Endodermal cell (in vitro differentiated cells): Measurements from ENCODE around the gene TMEM130. TPM values are rescaled to one million over a fixed set of nuclear protein-coding genes. Genes with fewer than 3 reads are reported as not detected.

Experiments used
- DNase-seq: peaks from one replicate; pipeline ENCODE4 v3.0.0-alpha.2; 2017
- H3K27ac ChIP-seq: 2 replicates; pipeline ENCODE4 v1.5.1; 2013; ENCODE audit warnings: mild to moderate bottlenecking, low read depth, low read length, moderate library complexity
- H3K27me3 ChIP-seq: 2 replicates; pipeline ENCODE4 v1.6.1; 2013; ENCODE audit warnings: mild to moderate bottlenecking, low read length, moderate library complexity; ENCODE audit not compliant: insufficient read depth, control insufficient read depth, poor library complexity, severe bottlenecking
- H3K36me3 ChIP-seq: 2 replicates; pipeline ENCODE4 v1.7.0; 2013; ENCODE audit warnings: mild to moderate bottlenecking, low read length, moderate library complexity; ENCODE audit not compliant: control insufficient read depth, insufficient read depth
- H3K4me1 ChIP-seq: one replicate; pipeline ENCODE4 v1.7.0; 2013; ENCODE audit warnings: low read length; ENCODE audit not compliant: control insufficient read depth, insufficient read depth
- H3K4me3 ChIP-seq: 2 replicates; pipeline ENCODE4 v1.5.1; 2013; ENCODE audit warnings: mild to moderate bottlenecking, low read length, moderate library complexity
- H3K9ac ChIP-seq: 2 replicates; pipeline ENCODE4 v1.6.1; 2013; ENCODE audit warnings: mild to moderate bottlenecking, low read length, moderate library complexity; ENCODE audit not compliant: poor library complexity, severe bottlenecking; ENCODE audit errors: extremely low read depth
- H3K9me3 ChIP-seq: 2 replicates; pipeline ENCODE4 v1.6.1; 2013; ENCODE audit warnings: mild to moderate bottlenecking, low read length, moderate library complexity; ENCODE audit not compliant: control insufficient read depth
- H3K27ac Mint-ChIP-seq: 2 replicates; pipeline ENCODE4 v1.8.0; 2020; ENCODE audit warnings: mixed read lengths
- H3K27me3 Mint-ChIP-seq: 2 replicates; pipeline ENCODE4 v1.8.0; 2021; ENCODE audit warnings: mild to moderate bottlenecking, mixed read lengths; ENCODE audit not compliant: insufficient read depth
- H3K36me3 Mint-ChIP-seq: 2 replicates; pipeline ENCODE4 v1.8.0; 2020; ENCODE audit warnings: low read depth, mixed read lengths
- H3K4me1 Mint-ChIP-seq: 2 replicates; pipeline ENCODE4 v1.8.0; 2020; ENCODE audit warnings: mixed read lengths
- H3K4me3 Mint-ChIP-seq: 2 replicates; pipeline ENCODE4 v1.8.0; 2020; ENCODE audit warnings: mild to moderate bottlenecking, moderate library complexity, mixed read lengths
- H3K9me3 Mint-ChIP-seq: 2 replicates; pipeline ENCODE4 v1.8.0; 2020; ENCODE audit warnings: mild to moderate bottlenecking, mixed read lengths
- WGBS, 2 experiments: methylation state at CpG; one replicate each; pipeline versions ENCODE4 v1.1.5 to v1.1.7; 2013; ENCODE audit warnings: missing lambda C conversion rate in 2 of 2, mixed read lengths in 1 of 2; ENCODE audit not compliant: insufficient coverage in 1 of 2, insufficient read length in 1 of 2; 5-methylcytosine and 5-hydroxymethylcytosine counted together
- total RNA-seq, 2 donors: library from RNA; stranded (reverse); fragmentation: NEBNext Ultra II Directional in 1 of 2; extraction: Animal tissue kit (Norgen Biotek cat#: 25700) in 1 of 2; gene quantifications; 2 replicates in 1 of 2; 3 replicates in 1 of 2; pipeline ENCODE4 v1.2.1, GENCODE V29; 2021
- TF ChIP-seq, protein P1 (sequence below): fragments of 200-600 bp; sonication (generic); conservative IDR thresholded peaks from 2 replicates; pipeline ENCODE4 v1.5.0; 2021; ENCODE audit warnings: antibody characterized with exemption, mild to moderate bottlenecking

The TMEM130 gene
- total RNA-seq, 2 donors from 2014 or later: 0.15 TPM; not detected in 1

DNA sequence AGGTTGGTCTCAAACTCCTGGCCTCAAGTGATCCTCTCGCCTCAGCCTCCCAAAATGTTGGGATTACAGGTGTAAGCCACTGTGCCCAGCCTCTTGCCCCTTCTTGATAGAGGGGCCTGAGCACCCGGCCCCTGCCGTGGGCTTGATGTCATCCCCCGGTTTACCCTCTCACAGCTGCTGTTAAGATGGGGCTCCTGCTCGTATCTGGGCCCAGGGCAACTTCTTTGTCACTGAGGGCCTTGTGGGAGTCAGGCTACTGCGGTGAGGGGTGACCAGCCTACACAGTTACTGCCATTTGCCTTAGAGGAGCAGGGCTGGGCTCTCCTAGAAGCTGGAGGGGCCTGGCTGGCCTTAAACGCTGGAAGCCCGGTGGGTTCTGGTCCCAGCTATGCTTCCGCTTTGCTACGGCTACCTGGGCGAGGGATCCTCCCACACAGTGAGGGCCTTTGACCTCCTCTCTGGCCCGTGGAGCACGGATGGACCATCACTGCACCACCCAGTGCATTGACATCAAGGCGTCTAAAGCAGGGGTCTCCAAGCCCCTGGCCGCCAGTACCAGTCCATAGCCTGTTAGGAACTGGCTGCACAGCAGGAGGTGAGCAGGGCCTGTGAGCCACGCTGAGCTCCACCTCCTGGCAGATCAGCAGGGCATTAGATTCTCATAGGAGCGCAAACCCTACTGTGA is 1.1 kb upstream of the TMEM130 start:
- TF ChIP-seq, protein P1, sequence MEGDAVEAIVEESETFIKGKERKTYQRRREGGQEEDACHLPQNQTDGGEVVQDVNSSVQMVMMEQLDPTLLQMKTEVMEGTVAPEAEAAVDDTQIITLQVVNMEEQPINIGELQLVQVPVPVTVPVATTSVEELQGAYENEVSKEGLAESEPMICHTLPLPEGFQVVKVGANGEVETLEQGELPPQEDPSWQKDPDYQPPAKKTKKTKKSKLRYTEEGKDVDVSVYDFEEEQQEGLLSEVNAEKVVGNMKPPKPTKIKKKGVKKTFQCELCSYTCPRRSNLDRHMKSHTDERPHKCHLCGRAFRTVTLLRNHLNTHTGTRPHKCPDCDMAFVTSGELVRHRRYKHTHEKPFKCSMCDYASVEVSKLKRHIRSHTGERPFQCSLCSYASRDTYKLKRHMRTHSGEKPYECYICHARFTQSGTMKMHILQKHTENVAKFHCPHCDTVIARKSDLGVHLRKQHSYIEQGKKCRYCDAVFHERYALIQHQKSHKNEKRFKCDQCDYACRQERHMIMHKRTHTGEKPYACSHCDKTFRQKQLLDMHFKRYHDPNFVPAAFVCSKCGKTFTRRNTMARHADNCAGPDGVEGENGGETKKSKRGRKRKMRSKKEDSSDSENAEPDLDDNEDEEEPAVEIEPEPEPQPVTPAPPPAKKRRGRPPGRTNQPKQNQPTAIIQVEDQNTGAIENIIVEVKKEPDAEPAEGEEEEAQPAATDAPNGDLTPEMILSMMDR: no peak
- Histone ChIP-seq H3K36me3 (no peaks in the 10 kb centered on the region), H3K4me3 (no peak overlapping the region), H3K9me3 (no peaks in the 10 kb centered on the region), H3K9ac (no peak overlapping the region), H3K27me3 (peaks cover 42% of the 10 kb centered on the region), H3K4me1 (no peaks in the 10 kb centered on the region), H3K27ac (no peak overlapping the region)
- H3K4me1 Mint-ChIP-seq: no peaks in the 10 kb centered on the region
- DNase-seq: peak; percentile 62
- H3K9me3 Mint-ChIP-seq: no peaks in the 10 kb centered on the region
- peaks cover 43% of the 10 kb centered on the region for H3K27me3 Mint-ChIP-seq
- H3K4me3 Mint-ChIP-seq: peak overlapping the region; percentile 60
- H3K27ac Mint-ChIP-seq: no peak overlapping the region
- no peaks in the 10 kb centered on the region for H3K36me3 Mint-ChIP-seq
- 86% methylated on average over 15 to 17 of the region's 17 CpGs for WGBS, 2 experiments

DNA sequence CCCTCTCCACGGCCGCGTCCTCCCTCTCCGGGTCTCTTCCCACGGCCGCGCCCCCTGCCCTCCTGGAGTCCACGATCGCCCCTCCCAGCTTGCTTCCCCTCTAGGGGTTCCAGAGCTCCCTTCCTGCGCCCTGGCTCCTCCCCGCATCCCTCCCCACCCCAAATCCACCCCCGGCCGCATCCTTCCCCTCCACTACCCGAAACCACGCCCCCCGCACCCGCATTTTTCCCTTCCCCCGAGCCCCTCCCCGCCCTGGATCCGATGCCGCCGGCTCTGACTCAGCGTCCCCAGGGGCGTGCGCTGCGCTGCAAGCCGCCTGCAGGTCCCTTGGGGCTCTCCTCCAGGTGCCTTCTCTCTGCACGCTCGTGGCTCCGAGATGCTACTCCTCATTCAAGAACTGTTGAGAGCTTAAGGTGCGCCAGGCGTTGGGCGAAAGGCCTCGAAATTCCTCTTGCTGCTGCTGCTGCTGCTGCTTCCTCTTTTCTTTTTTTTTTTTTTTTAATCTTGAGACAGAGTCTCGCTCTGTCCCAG is 372 bp upstream of the TMEM130 start:
- H3K27me3 Mint-ChIP-seq: peaks cover 43% of the 10 kb centered on the region
- Histone ChIP-seq H3K9me3 (no peaks in the 10 kb centered on the region), H3K36me3 (no peaks in the 10 kb centered on the region), H3K4me1 (no peaks in the 10 kb centered on the region), H3K27me3 (peaks cover 42% of the 10 kb centered on the region), H3K27ac (no peak overlapping the region), H3K9ac (no peak overlapping the region), H3K4me3 (peak overlapping the region; percentile 58)
- H3K27ac Mint-ChIP-seq: no peak overlapping the region
- TF ChIP-seq, protein P1: no peak
- DNase-seq: peak; percentile 85
- H3K36me3 Mint-ChIP-seq: no peaks in the 10 kb centered on the region
- no peaks in the 10 kb centered on the region for H3K4me1 Mint-ChIP-seq
- no peaks in the 10 kb centered on the region for H3K9me3 Mint-ChIP-seq
- H3K4me3 Mint-ChIP-seq: peak overlapping the region; percentile 60
- WGBS, 2 experiments: 5% methylated on average over 8 to 35 of the region's 35 CpGs

DNA sequence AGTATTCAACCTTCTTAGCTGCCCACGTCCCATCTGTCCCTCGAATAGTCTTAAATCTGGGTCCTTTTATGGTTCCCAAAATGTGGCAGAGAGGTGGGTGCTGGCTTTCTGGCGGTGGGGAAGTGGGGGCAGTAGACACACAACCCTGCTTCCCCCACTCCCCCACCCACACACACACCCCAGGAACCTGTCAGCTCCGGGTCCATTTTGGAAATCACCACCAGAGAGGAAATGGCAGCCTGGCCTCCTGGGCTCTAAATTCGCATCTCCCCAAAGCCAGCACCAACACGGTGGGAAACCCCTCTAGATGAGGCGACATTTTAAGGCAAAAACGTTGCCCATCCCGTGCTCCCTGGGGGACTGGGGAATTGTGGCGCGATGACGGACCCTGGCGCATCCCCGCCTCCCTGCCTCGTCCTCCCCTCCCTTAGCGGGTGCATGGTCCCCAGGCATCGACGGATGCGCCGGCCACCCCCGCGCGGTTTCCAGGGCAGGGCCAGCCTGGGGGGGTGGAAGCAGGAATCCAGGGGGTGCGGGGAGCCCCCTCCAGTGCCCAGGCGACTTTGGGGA is 702 bp downstream of the TMEM130 start:
- Mint-ChIP-seq H3K27ac (no peak overlapping the region), H3K27me3 (peaks cover 43% of the 10 kb centered on the region), H3K4me1 (no peaks in the 10 kb centered on the region), H3K9me3 (no peaks in the 10 kb centered on the region), H3K4me3 (peak overlapping the region; percentile 60), H3K36me3 (no peaks in the 10 kb centered on the region)
- Histone ChIP-seq H3K4me3 (peak overlapping the region; percentile 68), H3K36me3 (no peaks in the 10 kb centered on the region), H3K27me3 (peaks cover 42% of the 10 kb centered on the region), H3K27ac (no peak overlapping the region), H3K9ac (no peak overlapping the region), H3K4me1 (no peaks in the 10 kb centered on the region), H3K9me3 (no peaks in the 10 kb centered on the region)
- DNase-seq: no peak
- 10 to 17% methylated on average over 4 to 24 of the region's 25 CpGs for WGBS, 2 experiments
- TF ChIP-seq, protein P1: no peak
